ENCODE results near the gene ZDHHC24. TPM values are rescaled to one million over a fixed set of nuclear protein-coding genes. Genes with fewer than 3 reads are reported as not detected.
"Not testable (repeated sequence)": the region's sequence is repeated elsewhere in the genome, so short reads cannot be mapped to it uniquely, and the experiment has no call there.

Gene ZDHHC24
- total and polyA plus RNA-seq, 2 experiments from 2014 or later, result 5.6 to 13.1 TPM

GRCh38 chr11:66585447-66585846 lies 39.6 kb upstream of the ZDHHC24 start:
- H3K27ac ChIP-seq (ENCODE audit: low read depth); ATAC-seq; H4K20me1 ChIP-seq (replicated peaks; ENCODE audit: insufficient read depth); H3K27ac Mint-ChIP-seq; H3K9me2 ChIP-seq (ENCODE audit: insufficient read depth); H2AFZ ChIP-seq; H3K4me1 ChIP-seq (ENCODE audit: insufficient read depth); H3K36me3 ChIP-seq (ENCODE audit: insufficient read depth); H3F3A ChIP-seq (replicated peaks; ENCODE audit: low read depth); H3K4me1 Mint-ChIP-seq; H3K4me3 Mint-ChIP-seq; H3K79me2 ChIP-seq (replicated peaks; ENCODE audit: insufficient read depth); DNase-seq (ENCODE audit: low spot score); H3K4me2 ChIP-seq; H3K27me3 Mint-ChIP-seq (ENCODE audit: insufficient read depth, low read depth, poor library complexity); H3K4me3 ChIP-seq; H3K27me3 ChIP-seq (ENCODE audit: insufficient read depth): not testable (repeated sequence)
- peaks cover 64% of the 10 kb centered on the region for H3K9me3 Mint-ChIP-seq
- peaks cover 27% of the 10 kb centered on the region for H3K36me3 Mint-ChIP-seq (ENCODE audit: low read depth)

DNA sequence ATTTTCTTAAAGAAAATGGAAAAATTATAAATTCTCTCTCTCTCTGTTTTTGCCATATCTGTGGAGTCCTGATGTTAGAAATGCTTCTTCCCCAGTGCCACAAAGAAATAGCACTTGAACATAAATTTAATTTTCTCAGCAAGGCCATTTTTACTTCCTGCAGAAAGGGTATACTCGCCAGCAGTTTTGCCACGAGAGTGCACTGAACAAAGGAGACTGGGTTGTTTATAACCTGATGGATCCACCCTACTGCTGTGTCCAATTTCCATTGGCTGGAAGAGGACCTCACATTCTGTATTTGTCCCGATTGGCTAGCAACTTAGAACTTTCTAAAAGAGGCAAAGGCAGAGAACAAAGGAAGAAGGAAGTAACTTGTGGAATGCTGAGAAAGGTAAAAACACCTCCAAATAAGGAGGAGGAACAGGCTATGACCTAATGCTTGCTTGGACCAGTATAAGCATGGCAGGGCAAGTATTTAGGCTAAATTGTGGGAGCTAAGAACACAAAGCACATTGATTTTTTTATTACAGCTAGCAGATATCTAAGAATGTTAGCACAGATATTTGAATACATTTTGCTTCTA lies 36.8 kb upstream of the ZDHHC24 start:
- not testable (repeated sequence) for H3K4me3 ChIP-seq; H3K27ac ChIP-seq (ENCODE audit: low read depth); ATAC-seq; H3K4me1 ChIP-seq (ENCODE audit: insufficient read depth); H3K36me3 ChIP-seq (ENCODE audit: insufficient read depth); H3K27me3 ChIP-seq (ENCODE audit: insufficient read depth); H3K4me1 Mint-ChIP-seq; H3K27ac Mint-ChIP-seq; H3K4me2 ChIP-seq; DNase-seq (ENCODE audit: low spot score); H3K9me2 ChIP-seq (ENCODE audit: insufficient read depth); H4K20me1 ChIP-seq (replicated peaks; ENCODE audit: insufficient read depth); H2AFZ ChIP-seq; H3K79me2 ChIP-seq (replicated peaks; ENCODE audit: insufficient read depth); H3K4me3 Mint-ChIP-seq; H3F3A ChIP-seq (replicated peaks; ENCODE audit: low read depth)
- peaks cover 24% of the 10 kb centered on the region for H3K36me3 Mint-ChIP-seq (ENCODE audit: low read depth)
- H3K9me3 Mint-ChIP-seq, result peaks cover 55% of the 10 kb centered on the region
- H3K27me3 Mint-ChIP-seq (ENCODE audit: insufficient read depth, low read depth, poor library complexity), result peaks cover 12% of the 10 kb centered on the region

DNA sequence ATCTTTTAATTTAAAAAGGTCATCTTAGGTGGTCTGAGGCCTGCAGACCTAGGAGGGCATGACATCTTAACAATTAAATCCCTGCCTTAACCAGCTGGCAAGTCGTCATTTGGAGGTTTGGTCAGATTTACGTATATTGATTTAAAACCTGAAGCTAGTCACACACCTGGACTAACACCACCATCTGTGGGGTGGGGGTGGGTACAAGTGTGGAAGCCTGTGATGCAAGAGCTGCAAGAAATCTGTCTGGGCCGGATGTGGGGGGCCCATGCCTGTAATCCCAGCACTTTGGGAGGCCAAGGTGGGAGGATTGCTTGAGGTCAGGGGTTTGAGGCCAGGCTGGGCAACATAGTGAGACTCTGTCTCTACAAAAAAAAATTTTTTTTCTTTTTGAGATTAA lies 35.4 kb upstream of the ZDHHC24 start:
- no peaks in the 10 kb centered on the region for H3K27me3 ChIP-seq (ENCODE audit: insufficient read depth)
- H3K4me3 ChIP-seq, result no peak overlapping the region
- ATAC-seq (no peak), DNase-seq (ENCODE audit: low spot score) (no peak)
- H3K36me3 ChIP-seq (ENCODE audit: insufficient read depth), result no peaks in the 10 kb centered on the region; the same call in 1 of the 2 replicates
- no peaks in the 10 kb centered on the region; the same call in 2 of the 3 replicates for H3K4me1 Mint-ChIP-seq
- H4K20me1 ChIP-seq (replicated peaks; ENCODE audit: insufficient read depth), result no peaks in the 10 kb centered on the region
- H3F3A ChIP-seq (replicated peaks; ENCODE audit: low read depth), result 0 out of 2 replicates have a peak, but pooled peaks cover 6% of the 10 kb centered on the region
- H3K9me2 ChIP-seq (ENCODE audit: insufficient read depth), result no peaks in the 10 kb centered on the region
- H3K36me3 Mint-ChIP-seq (ENCODE audit: low read depth), result peaks cover 17% of the 10 kb centered on the region
- peaks cover 44% of the 10 kb centered on the region for H3K9me3 Mint-ChIP-seq
- H2AFZ ChIP-seq, result no peak overlapping the region
- H3K27ac ChIP-seq (ENCODE audit: low read depth), result no peak overlapping the region
- TF ChIP-seq CTCF (conservative IDR thresholded peaks at IDR 0.05; ENCODE audit: low read depth in 2 of 2), result no peak
- no peak for TF ChIP-seq ZNF331 (CRISPR knock-in tag; IDR thresholded peaks at IDR 0.05; ENCODE audit: low read depth)
- H3K4me3 Mint-ChIP-seq, result no peak overlapping the region
- peaks cover 10% of the 10 kb centered on the region for H3K27me3 Mint-ChIP-seq (ENCODE audit: insufficient read depth, low read depth, poor library complexity)
- no peak overlapping the region for H3K27ac Mint-ChIP-seq
- no peaks in the 10 kb centered on the region for H3K79me2 ChIP-seq (replicated peaks; ENCODE audit: insufficient read depth)
- no peak overlapping the region for H3K4me2 ChIP-seq
- no peaks in the 10 kb centered on the region for H3K4me1 ChIP-seq (ENCODE audit: insufficient read depth)

DNA sequence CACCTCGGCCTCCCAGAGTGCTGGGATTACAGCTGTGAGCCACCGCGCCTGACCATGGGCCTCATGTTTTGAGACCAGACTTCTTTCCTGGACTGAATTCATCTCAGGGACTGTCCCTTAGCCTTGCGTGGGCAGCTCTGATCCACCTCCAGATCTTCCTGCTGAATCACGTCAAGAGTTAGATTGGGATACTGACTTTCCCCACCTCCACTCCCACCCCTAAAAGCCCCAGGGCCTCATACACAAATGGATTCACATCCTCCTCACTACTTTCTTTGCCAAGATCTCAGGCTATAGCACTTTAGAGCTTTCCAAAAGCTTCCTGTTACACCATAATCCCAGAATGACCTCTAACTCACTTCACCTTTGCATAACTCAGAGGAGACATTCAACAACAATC lies 35.0 kb upstream of the ZDHHC24 start:
- Histone ChIP-seq H3K36me3 (ENCODE audit: insufficient read depth) (no peaks in the 10 kb centered on the region; the same call in 1 of the 2 replicates), H4K20me1 (replicated peaks; ENCODE audit: insufficient read depth) (no peaks in the 10 kb centered on the region), H3K27ac (ENCODE audit: low read depth) (no peak overlapping the region), H2AFZ (no peak overlapping the region), H3F3A (replicated peaks; ENCODE audit: low read depth) (0 out of 2 replicates have a peak, but pooled peaks cover 6% of the 10 kb centered on the region), H3K4me1 (ENCODE audit: insufficient read depth) (no peaks in the 10 kb centered on the region), H3K4me2 (no peak overlapping the region), H3K9me2 (ENCODE audit: insufficient read depth) (no peaks in the 10 kb centered on the region), H3K27me3 (ENCODE audit: insufficient read depth) (no peaks in the 10 kb centered on the region), H3K4me3 (no peak overlapping the region), H3K79me2 (replicated peaks; ENCODE audit: insufficient read depth) (no peaks in the 10 kb centered on the region)
- ATAC-seq (no peak), DNase-seq (ENCODE audit: low spot score) (no peak)
- H3K27me3 Mint-ChIP-seq (ENCODE audit: insufficient read depth, low read depth, poor library complexity), result peaks cover 10% of the 10 kb centered on the region
- H3K9me3 Mint-ChIP-seq, result peaks cover 43% of the 10 kb centered on the region
- H3K36me3 Mint-ChIP-seq (ENCODE audit: low read depth), result peaks cover 15% of the 10 kb centered on the region
- no peaks in the 10 kb centered on the region; the same call in 2 of the 3 replicates for H3K4me1 Mint-ChIP-seq
- no peak overlapping the region for H3K4me3 Mint-ChIP-seq
- H3K27ac Mint-ChIP-seq, result no peak overlapping the region
- TF ChIP-seq, protein P1, sequence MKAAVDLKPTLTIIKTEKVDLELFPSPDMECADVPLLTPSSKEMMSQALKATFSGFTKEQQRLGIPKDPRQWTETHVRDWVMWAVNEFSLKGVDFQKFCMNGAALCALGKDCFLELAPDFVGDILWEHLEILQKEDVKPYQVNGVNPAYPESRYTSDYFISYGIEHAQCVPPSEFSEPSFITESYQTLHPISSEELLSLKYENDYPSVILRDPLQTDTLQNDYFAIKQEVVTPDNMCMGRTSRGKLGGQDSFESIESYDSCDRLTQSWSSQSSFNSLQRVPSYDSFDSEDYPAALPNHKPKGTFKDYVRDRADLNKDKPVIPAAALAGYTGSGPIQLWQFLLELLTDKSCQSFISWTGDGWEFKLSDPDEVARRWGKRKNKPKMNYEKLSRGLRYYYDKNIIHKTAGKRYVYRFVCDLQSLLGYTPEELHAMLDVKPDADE (IDR thresholded peaks at IDR 0.05), result no peak
- no peak for TF ChIP-seq CREB1 (CRISPR knock-in tag; IDR thresholded peaks at IDR 0.05; ENCODE audit: low read depth)
- TF ChIP-seq EZH2 (IDR thresholded peaks at IDR 0.05; ENCODE audit: low read depth, unreplicated experiment), result no peak
- TF ChIP-seq CTCF (conservative IDR thresholded peaks at IDR 0.05; ENCODE audit: low read depth in 2 of 2), result no peak
- no peak for TF ChIP-seq ZNF331 (CRISPR knock-in tag; IDR thresholded peaks at IDR 0.05; ENCODE audit: low read depth)
- no peak for TF ChIP-seq NANOG (IDR thresholded peaks at IDR 0.05; ENCODE audit: borderline replicate concordance)
- no peak for TF ChIP-seq STAT1 (IDR thresholded peaks at IDR 0.05; ENCODE audit: unreplicated experiment)
- no peak for TF ChIP-seq POLR2AphosphoS5 (IDR thresholded peaks at IDR 0.05; ENCODE audit: low read depth)
- no peak for TF ChIP-seq JUNB (IDR thresholded peaks at IDR 0.05; ENCODE audit: unreplicated experiment)
- TF ChIP-seq EZH2phosphoT487 (IDR thresholded peaks at IDR 0.05; ENCODE audit: unreplicated experiment), result no peak
